Parathyroid adenoma (tissue), 2 donors: Measurements from ENCODE around the gene XPOT.

Experiments
- H2AFZ ChIP-seq: fragments of 300-600 bp; sonication (generic); one replicate; pipeline ENCODE4 v1.7.0; 2017; ENCODE audit warnings: antibody characterized with exemption, mild to moderate bottlenecking
- H3K27ac ChIP-seq: fragments of 300-600 bp; sonication (generic); one replicate; pipeline ENCODE4 v1.7.0; 2017
- H3K27me3 ChIP-seq: fragments of 300-600 bp; sonication (generic); one replicate; pipeline ENCODE4 v1.7.0; 2017; ENCODE audit warnings: low read length; ENCODE audit not compliant: control insufficient read depth, insufficient read depth
- H3K36me3 ChIP-seq: fragments of 300-600 bp; sonication (generic); one replicate; pipeline ENCODE4 v1.7.0; 2017; ENCODE audit warnings: low read length; ENCODE audit not compliant: control insufficient read depth, insufficient read depth
- H3K4me1 ChIP-seq: fragments of 300-600 bp; sonication (generic); one replicate; pipeline ENCODE4 v1.7.0; 2017; ENCODE audit warnings: control low read depth
- H3K4me2 ChIP-seq: fragments of 300-600 bp; sonication (generic); one replicate; pipeline ENCODE4 v1.7.0; 2017; ENCODE audit warnings: low read length
- H3K4me3 ChIP-seq: fragments of 300-600 bp; sonication (generic); one replicate; pipeline ENCODE4 v1.7.0; 2017; ENCODE audit warnings: low read depth, low read length
- H3K79me2 ChIP-seq: fragments of 300-600 bp; sonication (generic); one replicate; pipeline ENCODE4 v1.7.0; 2017; ENCODE audit warnings: control low read depth
- H3K9ac ChIP-seq: fragments of 300-600 bp; sonication (generic); one replicate; pipeline ENCODE4 v1.7.0; 2017; ENCODE audit warnings: mild to moderate bottlenecking
- H3K9me3 ChIP-seq: fragments of 300-600 bp; sonication (generic); one replicate; pipeline ENCODE4 v1.7.0; 2017; ENCODE audit warnings: low read length; ENCODE audit not compliant: control insufficient read depth
- CTCF ChIP-seq: fragments of 300-600 bp; sonication (generic); IDR thresholded peaks from one replicate; pipeline ENCODE4 v1.7.0; 2017; ENCODE audit warnings: antibody characterized with exemption, mild to moderate bottlenecking
- donor health status: primary hyperparathyroidism.

XPOT gene

GRCh38 chr12:64413884-64414283, 9.7 kb downstream of the XPOT start:
- H3K4me1 ChIP-seq = no peaks in the 10 kb centered on the region
- H3K4me3 ChIP-seq = no peak overlapping the region
- no peak for TF ChIP-seq CTCF
- no peak overlapping the region for H2AFZ ChIP-seq
- no peaks in the 10 kb centered on the region for H3K79me2 ChIP-seq
- H3K9ac ChIP-seq = no peak overlapping the region
- H3K36me3 ChIP-seq = no peaks in the 10 kb centered on the region
- H3K9me3 ChIP-seq = no peaks in the 10 kb centered on the region
- no peak overlapping the region for H3K27ac ChIP-seq
- H3K4me2 ChIP-seq = no peak overlapping the region
- no peaks in the 10 kb centered on the region for H3K27me3 ChIP-seq

GRCh38 chr12:64418209-64418608, 14.0 kb downstream of the XPOT start:
- Histone ChIP-seq H3K36me3 (no peaks in the 10 kb centered on the region), H3K9me3 (no peaks in the 10 kb centered on the region), H3K4me3 (no peak overlapping the region), H3K27me3 (no peaks in the 10 kb centered on the region), H3K9ac (no peak overlapping the region), H3K4me2 (no peak overlapping the region), H3K4me1 (no peaks in the 10 kb centered on the region), H3K79me2 (no peaks in the 10 kb centered on the region), H3K27ac (no peak overlapping the region), H2AFZ (no peak overlapping the region)
- no peak for TF ChIP-seq CTCF

GRCh38 chr12:64419696-64420095, 15.5 kb downstream of the XPOT start:
- no peaks in the 10 kb centered on the region for H3K79me2 ChIP-seq
- H3K4me1 ChIP-seq = no peaks in the 10 kb centered on the region
- no peak overlapping the region for H3K4me2 ChIP-seq
- no peaks in the 10 kb centered on the region for H3K36me3 ChIP-seq
- H2AFZ ChIP-seq = no peak overlapping the region
- no peak for TF ChIP-seq CTCF
- no peak overlapping the region for H3K4me3 ChIP-seq
- no peaks in the 10 kb centered on the region for H3K27me3 ChIP-seq
- H3K9me3 ChIP-seq = no peaks in the 10 kb centered on the region
- H3K9ac ChIP-seq = no peak overlapping the region
- H3K27ac ChIP-seq = no peak overlapping the region

- no peaks in the 10 kb centered on the region for H3K36me3 ChIP-seq
- H3K9me3 ChIP-seq = no peaks in the 10 kb centered on the region
Measured at GRCh38 chr12:64427988-64428387, 23.8 kb downstream of the XPOT start.

More at GRCh38 chr12:64427988-64428387, 23.8 kb downstream of the XPOT start:
- no peaks in the 10 kb centered on the region for H3K4me1 ChIP-seq
- H3K27me3 ChIP-seq = no peaks in the 10 kb centered on the region
- no peak overlapping the region for H3K9ac ChIP-seq
- no peak for TF ChIP-seq CTCF
- no peaks in the 10 kb centered on the region for H3K79me2 ChIP-seq
- H3K27ac ChIP-seq = no peak overlapping the region
- H3K4me3 ChIP-seq = no peak overlapping the region
- H3K4me2 ChIP-seq = no peak overlapping the region
- no peak overlapping the region for H2AFZ ChIP-seq
